ENCODE measurements around the gene HSDL2.

GRCh38 chr9:112337547-112337946, 42.4 kb upstream of the HSDL2 start:
- no peak for TF ChIP-seq CTCF (IDR thresholded peaks at IDR 0.05)
- TF ChIP-seq POLR2AphosphoS5 (IDR thresholded peaks at IDR 0.05; ENCODE audit: low read depth, low read length): no peak
- no peak for TF ChIP-seq SIN3A (IDR thresholded peaks at IDR 0.05; ENCODE audit: borderline replicate concordance, insufficient read depth, low read depth, low read length)
